Measurements from ENCODE around the gene ANKRD12.
"Not testable (repeated sequence)": the region's sequence is repeated elsewhere in the genome, so short reads cannot be mapped to it uniquely, and the experiment has no call there.

ANKRD12 gene

GRCh38 chr18:9148203-9148552 is 11.6 kb downstream of the ANKRD12 start:
- peak; percentile 49 for TF ChIP-seq CTCF (conservative IDR thresholded peaks at IDR 0.05)
- H3K27ac ChIP-seq: peak overlapping the region; percentile 18; the same call in 1 of the 2 replicates

- TF ChIP-seq CTCF (conservative IDR thresholded peaks at IDR 0.05): no peak
- H3K27ac ChIP-seq: no peak overlapping the region
Observed at GRCh38 chr18:9150121-9150520, 13.5 kb downstream of the ANKRD12 start.

GRCh38 chr18:9153256-9153655 is 16.7 kb downstream of the ANKRD12 start:
- no peak for TF ChIP-seq CTCF (conservative IDR thresholded peaks at IDR 0.05)
- H3K27ac ChIP-seq: no peak overlapping the region

- no peak for TF ChIP-seq CTCF (conservative IDR thresholded peaks at IDR 0.05)
- H3K27ac ChIP-seq: no peak overlapping the region
Observed at GRCh38 chr18:9156604-9157249, 20.1 kb downstream of the ANKRD12 start.

- H3K27ac ChIP-seq: no peak overlapping the region
- no peak for TF ChIP-seq CTCF (conservative IDR thresholded peaks at IDR 0.05)
Observed at GRCh38 chr18:9157806-9158205, 21.2 kb downstream of the ANKRD12 start.

GRCh38 chr18:9160014-9160413 is 23.4 kb downstream of the ANKRD12 start:
- no peak for TF ChIP-seq CTCF (conservative IDR thresholded peaks at IDR 0.05)
- H3K27ac ChIP-seq: no peak overlapping the region

- H3K27ac ChIP-seq: not testable (repeated sequence)
Observed at GRCh38 chr18:9162663-9163062, 26.1 kb downstream of the ANKRD12 start.

- not testable (repeated sequence) for H3K27ac ChIP-seq
Observed at GRCh38 chr18:9164149-9164548, 27.6 kb downstream of the ANKRD12 start.

- not testable (repeated sequence) for H3K27ac ChIP-seq
Observed at GRCh38 chr18:9165883-9166282, 29.3 kb downstream of the ANKRD12 start.

- not testable (repeated sequence) for H3K27ac ChIP-seq
Observed at GRCh38 chr18:9169515-9169914, 32.9 kb downstream of the ANKRD12 start.

- not testable (repeated sequence) for H3K27ac ChIP-seq
Observed at GRCh38 chr18:9171919-9172318, 35.3 kb downstream of the ANKRD12 start.

Measured in VCaP (cell line).